EL (cell line): ENCODE measurements around the gene SUSD2.
"Not testable (repeated sequence)": the region's sequence is repeated elsewhere in the genome, so short reads cannot be mapped to it uniquely, and the experiment has no call there.

Source experiments
- DNase-seq: peaks from one replicate; pipeline ENCODE4 v3.0.0-alpha.2; 2016

SUSD2 gene

GRCh38 chr22:24216541-24217209, 35.4 kb downstream of the SUSD2 start:
- no peak for DNase-seq

DNA sequence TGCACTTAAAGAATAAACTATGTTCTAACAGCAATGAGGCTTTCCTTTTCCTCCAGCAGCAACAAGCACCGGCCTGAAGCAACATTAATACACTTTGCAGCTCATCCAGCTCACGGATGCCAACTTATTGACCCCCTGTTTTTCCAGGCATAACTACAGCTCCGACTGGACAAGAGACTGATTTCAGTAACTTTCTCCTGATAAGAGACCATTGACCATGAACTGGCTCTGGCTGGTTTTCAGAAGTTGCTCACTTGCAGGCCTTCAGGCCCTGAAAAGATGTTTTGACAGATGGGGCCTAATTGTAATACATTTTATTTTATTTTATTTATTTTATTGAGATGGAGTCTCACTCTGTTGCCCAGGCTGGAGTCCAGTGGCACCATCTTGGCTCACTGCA, 36.1 kb downstream of the SUSD2 start:
- no peak for DNase-seq

GRCh38 chr22:24219750-24220149, 38.5 kb downstream of the SUSD2 start:
- DNase-seq: no peak

- DNase-seq: no peak
Observed at GRCh38 chr22:24224468-24224867, 43.2 kb downstream of the SUSD2 start.

- DNase-seq: no peak
Observed at GRCh38 chr22:24225044-24225601, 43.8 kb downstream of the SUSD2 start.

GRCh38 chr22:24225951-24226350, 44.7 kb downstream of the SUSD2 start:
- no peak for DNase-seq

DNA sequence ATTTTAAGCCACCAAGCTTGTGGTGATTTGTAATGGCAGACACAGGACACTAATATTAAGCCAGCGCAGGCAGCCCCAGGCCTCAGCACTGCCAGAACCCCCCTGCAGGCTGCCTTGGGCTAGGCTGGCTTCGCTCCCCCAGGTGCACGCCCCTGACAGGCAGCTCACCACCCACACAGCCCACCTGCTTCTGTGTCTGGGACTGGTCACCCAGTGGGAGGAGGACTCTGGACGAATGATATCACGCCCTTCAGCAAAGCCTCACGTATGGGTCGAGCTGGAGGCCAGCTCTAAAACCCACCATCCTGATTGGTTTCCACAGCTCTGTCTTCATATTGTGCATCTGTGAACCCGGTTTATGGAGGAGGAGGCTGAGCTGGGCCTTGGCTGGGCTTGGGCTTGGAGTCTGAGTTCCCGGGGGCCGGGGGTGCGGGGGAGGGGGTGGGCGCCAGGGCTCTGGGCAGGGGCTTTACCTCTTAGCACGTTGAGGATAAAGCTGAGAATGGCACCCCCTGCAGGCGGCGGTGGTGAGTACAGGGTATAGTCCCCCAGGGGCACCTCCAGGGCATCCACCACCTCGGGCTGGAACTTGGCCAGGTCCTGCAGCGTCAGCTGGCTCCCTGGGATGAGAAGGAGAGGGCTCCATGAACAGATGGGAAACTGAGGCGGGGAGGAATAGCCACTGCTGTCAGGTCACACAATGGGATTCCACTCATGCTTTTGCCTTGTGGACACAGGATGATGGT, 49.8 kb downstream of the SUSD2 start:
- no peak for DNase-seq

- DNase-seq: no peak
Observed at GRCh38 chr22:24231706-24232105, 50.4 kb downstream of the SUSD2 start.

GRCh38 chr22:24232124-24232523, 50.8 kb downstream of the SUSD2 start:
- DNase-seq: no peak

DNA sequence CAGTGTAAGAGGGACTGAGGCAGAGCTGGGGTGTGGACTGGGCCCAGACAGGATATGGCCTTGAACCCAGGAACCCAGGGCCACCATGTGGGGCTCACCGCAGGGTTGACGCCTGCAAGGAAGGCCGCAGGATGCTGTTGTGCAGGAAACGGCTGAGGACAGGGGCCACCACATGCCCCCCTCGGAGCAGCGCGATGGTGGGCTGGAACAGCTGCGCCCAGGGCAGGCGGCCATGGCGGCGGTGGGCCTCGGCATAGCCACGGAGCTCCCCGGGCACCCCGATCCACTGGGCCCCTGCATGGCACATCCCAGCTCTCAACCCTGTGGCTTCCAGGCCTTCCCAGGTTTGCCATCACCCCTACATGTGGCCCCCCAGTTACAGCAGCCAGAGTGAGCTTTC, 51.4 kb downstream of the SUSD2 start:
- no peak for DNase-seq

- no peak for DNase-seq
Observed at GRCh38 chr22:24233235-24233634, 51.9 kb downstream of the SUSD2 start.

- no peak for DNase-seq
Observed at GRCh38 chr22:24233816-24234215, 52.5 kb downstream of the SUSD2 start.

DNA sequence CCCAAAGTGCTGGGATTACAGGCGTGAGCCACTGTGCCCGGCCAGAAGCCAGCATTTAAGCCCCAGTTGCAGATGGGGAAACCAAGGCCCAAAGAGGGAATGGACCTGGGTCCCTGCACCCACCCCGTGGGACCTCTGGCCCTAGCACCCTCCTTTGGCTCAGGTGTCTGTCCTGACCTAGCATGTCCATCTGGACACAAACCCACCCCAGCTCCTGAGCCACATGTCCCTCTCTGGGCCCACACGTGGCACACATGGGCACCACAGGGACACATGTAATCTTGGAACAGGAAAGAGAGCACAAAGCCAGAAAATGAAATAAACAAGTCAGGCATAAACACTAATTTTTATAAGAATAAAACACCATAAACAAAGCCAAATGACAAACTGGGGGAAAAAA, 54.0 kb downstream of the SUSD2 start:
- DNase-seq: no peak

DNA sequence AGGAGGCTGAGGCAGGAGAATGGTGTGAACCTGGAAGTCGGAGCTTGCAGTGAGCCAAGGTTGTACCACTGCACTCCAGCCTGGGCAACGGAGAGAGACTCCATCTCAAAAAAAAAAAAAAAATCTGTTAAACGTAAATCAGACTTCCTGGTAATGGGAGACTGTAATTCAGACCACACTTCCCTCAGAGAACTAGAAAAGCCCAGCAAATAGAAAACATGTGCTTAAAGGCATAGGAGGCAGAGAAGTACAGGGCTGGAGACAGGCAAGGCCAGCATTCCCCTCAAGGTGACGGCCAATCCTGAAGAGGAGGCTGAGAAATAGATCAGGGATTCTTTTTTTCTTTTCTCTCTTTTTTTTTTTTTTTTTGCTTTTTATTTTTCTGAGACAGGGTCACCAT, 55.4 kb downstream of the SUSD2 start:
- DNase-seq: no peak

DNA sequence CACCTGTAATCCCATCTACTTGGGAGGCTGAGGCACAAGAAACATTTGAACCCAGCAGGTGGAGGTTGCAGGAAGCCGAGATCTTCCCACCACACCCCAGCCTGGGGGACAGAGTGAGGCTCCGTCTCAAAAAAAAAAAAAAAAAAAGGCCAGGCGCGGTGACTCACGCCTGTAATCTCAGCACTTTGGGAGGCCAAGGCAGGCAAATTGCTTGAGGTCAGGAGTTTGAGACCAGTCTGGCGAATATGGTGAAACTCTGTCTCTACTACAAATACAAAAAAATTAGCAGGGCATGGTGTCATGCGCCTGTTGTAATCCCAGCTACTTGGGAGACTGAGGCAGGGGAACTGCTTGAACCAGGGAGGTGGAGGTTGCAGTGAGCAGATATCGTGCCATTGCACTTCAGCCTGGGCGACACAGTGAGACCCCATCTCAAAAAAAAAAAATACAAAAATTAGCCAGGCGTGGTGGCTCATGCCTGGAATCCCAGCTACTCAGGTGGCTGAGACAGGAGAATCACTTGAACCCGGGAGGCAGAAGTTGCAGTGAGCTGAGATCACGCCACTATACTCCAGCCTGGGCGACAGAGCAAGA, 56.9 kb downstream of the SUSD2 start:
- not testable (repeated sequence) for DNase-seq
